Superior temporal gyrus (tissue), 1 donor: ENCODE results near the gene MAPK8IP3.
A peak's percentile ranks its signal among the peaks of the same experiment; 100 is the strongest.

ENCODE experiments used
- DNase-seq: peaks from one replicate; pipeline ENCODE4 v3.0.0-alpha.2; 2016; ENCODE audit errors: extremely low spot score

MAPK8IP3 gene

GRCh38 chr16:1678500-1679098 lies 27.4 kb upstream of the MAPK8IP3 start:
- DNase-seq = peak; percentile 25

- DNase-seq = no peak
Observed at GRCh38 chr16:1680361-1680760, 25.6 kb upstream of the MAPK8IP3 start.

DNA sequence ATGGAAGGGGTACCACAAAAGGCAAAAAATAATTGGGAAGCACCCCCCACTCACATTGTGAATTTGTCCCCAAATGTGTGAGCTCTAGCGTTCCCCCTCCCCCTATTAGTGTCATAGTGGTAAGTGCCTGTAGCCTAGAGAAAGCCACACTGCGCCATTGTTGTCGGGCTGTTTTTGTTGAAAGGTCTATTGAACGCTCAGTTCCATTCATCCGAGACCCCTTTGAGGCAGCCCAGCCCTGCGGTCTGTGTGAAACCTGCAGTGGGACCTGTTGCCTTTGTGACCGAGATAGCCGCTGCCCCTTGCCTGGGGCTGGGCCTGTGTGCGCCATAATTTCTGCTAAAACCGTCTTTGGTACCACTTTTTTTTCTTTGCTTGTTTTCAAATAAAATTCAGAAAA lies 25.0 kb upstream of the MAPK8IP3 start:
- no peak for DNase-seq

GRCh38 chr16:1687427-1688316 lies 18.3 kb upstream of the MAPK8IP3 start:
- DNase-seq = no peak

GRCh38 chr16:1688807-1689560 lies 17.0 kb upstream of the MAPK8IP3 start:
- DNase-seq = no peak

DNA sequence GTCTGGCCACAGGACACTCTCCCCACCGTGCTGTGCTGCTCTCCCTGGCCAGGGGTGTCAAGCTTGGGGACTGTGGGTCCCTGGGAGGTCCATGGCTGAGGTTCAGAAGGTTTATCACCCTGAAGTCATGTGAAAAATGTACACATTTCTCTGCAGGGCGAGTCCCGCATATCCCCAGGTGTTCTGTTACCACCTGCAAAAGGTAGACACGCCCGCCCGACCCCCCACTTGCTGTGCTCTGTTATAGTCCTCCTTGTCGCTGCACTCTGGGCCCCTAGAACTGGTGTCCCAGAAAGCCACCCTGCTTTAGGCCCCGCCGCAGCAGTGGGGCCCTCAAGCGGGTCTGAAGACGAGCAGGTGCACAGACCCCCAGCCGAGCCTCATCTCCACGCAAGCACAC lies 16.1 kb upstream of the MAPK8IP3 start:
- DNase-seq = no peak

- DNase-seq = no peak
Observed at GRCh38 chr16:1690810-1691209, 15.2 kb upstream of the MAPK8IP3 start.

DNA sequence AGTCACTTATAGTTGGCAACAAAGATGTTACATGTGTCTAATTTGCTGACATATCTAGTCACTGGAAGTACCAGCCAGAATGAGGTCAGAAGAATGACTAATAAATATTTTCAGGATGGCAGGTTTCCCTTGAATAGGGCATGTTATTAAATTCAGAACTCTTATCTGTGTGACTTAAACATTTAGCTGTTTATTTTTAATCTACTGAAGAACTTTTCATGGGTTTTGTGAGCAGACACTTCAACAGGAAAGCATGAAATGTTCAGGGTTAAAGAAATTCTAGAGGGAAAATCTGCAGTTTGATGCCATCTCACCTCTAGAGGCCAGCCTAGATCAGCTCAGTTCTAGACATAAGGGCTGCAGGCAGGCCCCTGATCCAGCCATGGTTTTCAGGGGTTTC lies 14.7 kb upstream of the MAPK8IP3 start:
- no peak for DNase-seq

DNA sequence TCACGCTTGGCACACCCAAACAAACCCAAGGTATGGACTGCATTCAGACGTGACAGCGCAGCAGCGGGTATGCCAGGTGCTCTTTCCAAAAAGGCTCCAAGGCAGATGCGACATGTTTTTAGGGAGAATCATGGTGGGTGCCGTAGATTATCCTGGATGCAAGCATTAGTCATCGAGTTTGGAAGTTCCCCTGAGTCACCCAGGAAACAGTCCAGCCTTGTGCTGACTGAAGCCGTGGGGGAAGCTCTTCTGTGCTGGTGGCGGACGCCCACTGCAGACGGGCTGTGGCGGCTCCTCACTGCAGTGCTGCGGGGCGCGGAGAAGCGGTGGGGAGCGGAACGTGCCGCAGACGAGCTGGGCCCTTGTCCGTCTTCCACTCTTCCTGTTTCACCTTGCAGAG lies 14.0 kb upstream of the MAPK8IP3 start:
- peak; percentile 60 for DNase-seq

DNA sequence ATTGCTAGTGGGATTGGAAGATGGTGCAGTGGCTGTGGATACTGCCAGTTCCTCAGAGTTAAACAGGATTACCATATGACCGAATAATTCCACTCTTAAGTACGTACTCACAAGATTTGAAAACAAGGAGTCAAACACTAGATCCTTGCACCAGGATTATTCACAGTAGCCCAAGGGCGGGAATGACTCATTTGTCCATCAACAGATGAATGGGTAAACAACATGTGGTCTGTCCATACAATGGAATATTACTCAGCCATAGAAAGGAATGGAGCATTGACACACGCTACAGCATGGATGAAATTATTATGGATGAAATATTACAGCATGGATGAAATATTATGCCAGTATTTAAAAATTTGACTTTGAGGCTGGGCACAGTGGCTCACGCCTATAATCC lies 9.1 kb upstream of the MAPK8IP3 start:
- no peak for DNase-seq

DNA sequence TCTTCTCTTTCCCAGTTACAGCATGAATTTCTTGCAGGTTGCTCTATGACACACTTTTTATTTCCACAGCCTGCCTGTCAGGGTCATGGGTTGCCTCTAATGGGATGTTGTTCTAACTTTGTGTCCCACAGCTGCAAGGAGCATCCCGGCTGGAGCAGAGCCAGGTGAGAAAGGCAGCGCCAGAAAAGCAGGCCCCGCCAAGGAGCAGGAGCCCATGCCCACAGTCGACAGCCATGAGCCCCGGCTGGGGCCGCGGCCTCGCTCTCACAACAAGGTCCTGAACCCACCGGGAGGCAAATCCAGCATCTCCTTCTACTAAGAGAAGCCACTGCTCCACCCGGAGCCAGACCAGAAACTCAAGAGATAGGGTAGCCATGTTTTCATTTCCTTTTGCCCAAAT lies 7.3 kb upstream of the MAPK8IP3 start:
- DNase-seq = no peak

DNA sequence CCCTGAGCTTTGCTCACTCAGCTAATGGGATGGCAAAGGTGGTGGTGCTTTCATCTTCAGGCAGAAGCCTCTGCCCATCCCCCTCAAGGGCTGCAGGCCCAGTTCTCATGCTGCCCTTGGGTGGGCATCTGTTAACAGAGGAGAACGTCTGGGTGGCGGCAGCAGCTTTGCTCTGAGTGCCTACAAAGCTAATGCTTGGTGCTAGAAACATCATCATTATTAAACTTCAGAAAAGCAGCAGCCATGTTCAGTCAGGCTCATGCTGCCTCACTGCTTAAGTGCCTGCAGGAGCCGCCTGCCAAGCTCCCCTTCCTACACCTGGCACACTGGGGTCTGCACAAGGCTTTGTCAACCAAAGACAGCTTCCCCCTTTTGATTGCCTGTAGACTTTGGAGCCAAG lies 5.7 kb upstream of the MAPK8IP3 start:
- no peak for DNase-seq

- DNase-seq = no peak
Observed at GRCh38 chr16:1701216-1701878, 4.6 kb upstream of the MAPK8IP3 start.

DNA sequence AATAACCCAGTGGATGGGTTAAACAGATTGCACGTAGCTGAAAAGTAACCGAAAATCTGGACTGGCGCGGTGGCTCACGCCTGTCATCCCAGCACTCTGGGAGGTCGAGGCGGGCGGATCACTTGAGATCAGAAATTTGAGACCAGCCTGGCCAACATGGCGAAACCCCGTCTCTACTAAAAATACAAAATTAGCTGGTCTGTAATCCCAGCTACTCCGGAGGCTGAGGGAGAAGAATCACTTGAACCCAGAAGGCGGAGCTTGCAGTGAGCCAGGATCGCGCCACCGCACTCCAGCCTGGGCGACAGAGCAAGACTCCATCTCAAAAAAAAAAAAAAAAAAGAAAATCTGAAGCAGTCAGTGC lies 689 bp upstream of the MAPK8IP3 start:
- peak; percentile 10 for DNase-seq

- no peak for DNase-seq
Observed at GRCh38 chr16:1706386-1707192, 594 bp downstream of the MAPK8IP3 start.

- peak; percentile 57 for DNase-seq
Observed at GRCh38 chr16:1707193-1707790, 1.3 kb downstream of the MAPK8IP3 start.

DNA sequence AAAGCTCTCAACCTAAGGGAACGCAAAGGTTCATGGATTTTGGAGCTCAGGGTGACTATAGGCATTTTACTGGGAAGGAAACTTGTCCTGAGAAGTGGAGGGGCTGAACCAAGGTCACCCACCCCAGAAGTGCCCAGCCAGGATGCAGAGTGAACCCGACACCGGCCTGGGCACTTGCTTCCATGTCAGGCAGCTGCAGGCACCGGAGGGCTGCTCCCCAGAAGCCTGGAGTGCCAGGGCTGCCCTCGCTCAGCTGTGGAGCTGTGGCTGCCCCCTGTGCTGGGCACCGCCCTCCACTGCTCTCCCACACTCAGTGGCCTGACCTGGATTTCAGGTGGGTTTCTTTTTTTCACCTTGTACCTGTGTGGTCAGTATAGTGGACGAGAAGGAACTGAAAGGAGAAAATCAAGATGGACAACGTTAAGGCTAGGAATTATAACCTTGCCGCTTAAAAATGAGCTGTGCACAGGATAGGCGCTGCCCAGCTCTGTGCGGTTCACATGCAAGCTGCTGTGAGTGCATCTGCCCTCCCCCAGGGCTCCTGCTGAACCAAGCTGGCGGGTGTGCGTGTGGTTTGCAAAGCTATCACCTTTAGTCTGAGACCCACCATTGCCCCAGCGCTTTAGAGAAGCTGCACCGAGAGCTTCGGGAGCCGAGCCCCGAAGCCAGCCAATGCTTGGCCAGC lies 2.2 kb downstream of the MAPK8IP3 start:
- no peak for DNase-seq

GRCh38 chr16:1708768-1709180 lies 2.8 kb downstream of the MAPK8IP3 start:
- peak; percentile 42 for DNase-seq

DNA sequence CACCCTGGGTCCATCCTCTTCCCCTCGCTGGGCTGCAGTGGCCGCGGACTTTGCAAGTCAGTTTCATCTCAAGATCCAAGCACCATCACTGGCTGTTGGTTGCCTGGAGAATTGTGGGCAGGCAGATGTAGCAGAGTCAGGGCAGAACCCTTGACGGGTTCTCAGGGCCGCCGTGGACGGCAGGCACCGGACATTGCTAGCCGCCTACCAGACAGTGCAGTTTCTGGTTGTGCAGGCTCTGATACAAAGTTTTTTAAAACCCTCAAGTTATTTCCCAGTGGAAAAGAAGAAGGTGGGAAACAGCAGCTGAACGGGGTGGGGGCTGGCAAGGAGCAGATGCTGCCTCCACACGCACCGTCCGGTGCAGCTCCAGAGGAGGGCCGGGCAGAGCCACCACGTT lies 3.4 kb downstream of the MAPK8IP3 start:
- no peak for DNase-seq

GRCh38 chr16:1710811-1711507 lies 5.0 kb downstream of the MAPK8IP3 start:
- DNase-seq = no peak
